ENCODE results near the gene HPS4. TPM values are rescaled to one million over a fixed set of nuclear protein-coding genes. Genes with fewer than 3 reads are reported as not detected.

HPS4 gene
- total RNA-seq, 1 donor from 2014 or later, result 35.3 TPM

DNA sequence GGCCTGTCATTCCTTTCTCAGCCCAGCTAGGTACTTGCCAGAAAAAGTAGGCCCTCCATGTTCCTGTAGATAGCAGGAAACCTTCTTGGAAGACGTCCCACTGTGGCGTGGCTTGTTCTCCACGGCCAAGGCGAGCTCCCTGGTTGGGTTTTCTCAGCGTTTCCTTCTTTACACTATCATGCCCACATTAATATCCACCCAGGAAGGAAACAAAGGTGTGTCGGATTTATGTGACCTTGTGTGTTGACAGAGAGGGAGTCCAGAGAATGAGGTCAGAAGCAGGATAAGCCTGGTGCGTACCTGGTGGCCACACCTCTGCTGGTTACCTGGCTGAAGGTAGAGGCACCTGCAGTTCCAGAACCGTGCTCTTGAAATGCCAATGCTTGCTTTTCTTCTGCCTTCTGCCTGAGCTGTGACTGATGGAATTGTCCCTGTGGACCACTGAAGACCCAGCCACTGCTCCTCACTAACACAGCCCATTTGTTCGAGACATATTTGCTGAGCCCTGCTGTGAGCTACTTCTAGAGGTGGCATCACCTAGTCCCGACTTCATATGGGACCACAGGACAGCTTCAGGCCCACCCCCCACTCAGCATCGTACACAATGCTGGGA, 46.6 kb downstream of the HPS4 start:
- H3K4me3 ChIP-seq (ENCODE audit: low read depth, low read length), result no peak overlapping the region
- DNase-seq (ENCODE audit: low read depth), result no peak
- no peak for TF ChIP-seq CTCF (conservative IDR thresholded peaks at IDR 0.05; ENCODE audit: low read depth, low read length)

- no peak for TF ChIP-seq CTCF (conservative IDR thresholded peaks at IDR 0.05; ENCODE audit: low read depth, low read length)
- H3K4me3 ChIP-seq (ENCODE audit: low read depth, low read length), result no peak overlapping the region
- no peak for DNase-seq (ENCODE audit: low read depth)
Observed at GRCh38 chr22:26435327-26436093, 48.1 kb downstream of the HPS4 start.

GRCh38 chr22:26433805-26434204, 49.8 kb downstream of the HPS4 start:
- DNase-seq (ENCODE audit: low read depth), result no peak
- no peak for TF ChIP-seq CTCF (conservative IDR thresholded peaks at IDR 0.05; ENCODE audit: low read depth, low read length)
- H3K4me3 ChIP-seq (ENCODE audit: low read depth, low read length), result no peak overlapping the region

GRCh38 chr22:26432619-26433311, 50.8 kb downstream of the HPS4 start:
- no peak overlapping the region for H3K4me3 ChIP-seq (ENCODE audit: low read depth, low read length)
- no peak for TF ChIP-seq CTCF (conservative IDR thresholded peaks at IDR 0.05; ENCODE audit: low read depth, low read length)
- DNase-seq (ENCODE audit: low read depth), result no peak

DNA sequence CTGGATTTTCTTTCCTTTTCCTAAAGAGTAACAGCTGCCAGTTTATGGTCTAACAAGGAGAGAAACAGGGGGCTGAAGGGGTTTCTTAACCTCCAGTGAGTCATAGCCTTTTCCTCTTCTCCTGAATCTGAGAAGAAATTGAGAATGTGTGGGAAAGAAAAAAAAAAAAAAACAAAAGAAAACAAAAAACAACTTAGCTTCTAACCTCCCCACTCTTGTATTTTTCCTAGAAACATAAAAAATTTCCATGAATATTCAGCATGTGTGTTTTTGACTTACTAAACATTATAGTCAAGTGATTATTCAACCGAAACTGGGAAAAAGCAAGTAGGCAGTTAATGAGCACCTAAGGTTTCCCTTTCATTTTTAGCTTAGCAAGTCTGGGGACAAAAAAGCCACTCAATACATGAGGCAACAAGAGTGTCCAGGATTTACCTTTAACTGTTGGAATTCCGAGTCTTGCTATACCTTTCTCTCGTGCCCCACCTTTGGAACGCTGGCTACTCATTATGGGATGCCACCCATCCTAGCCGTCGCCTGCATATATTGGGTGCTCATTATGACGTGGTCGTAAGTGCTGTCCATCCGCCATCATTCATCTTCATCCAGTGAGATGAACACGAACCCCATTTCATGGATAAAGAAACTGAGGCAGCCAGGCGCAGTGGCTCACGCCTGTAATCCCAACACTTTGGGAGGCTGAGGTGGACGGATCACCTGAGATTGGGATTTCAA, 52.2 kb downstream of the HPS4 start:
- peak; percentile 25 for DNase-seq (ENCODE audit: low read depth)
- H3K4me3 ChIP-seq (ENCODE audit: low read depth, low read length), result no peak overlapping the region
- no peak for TF ChIP-seq CTCF (conservative IDR thresholded peaks at IDR 0.05; ENCODE audit: low read depth, low read length)

- no peak for DNase-seq (ENCODE audit: low read depth)
- H3K4me3 ChIP-seq (ENCODE audit: low read depth, low read length), result no peak overlapping the region
- no peak for TF ChIP-seq CTCF (conservative IDR thresholded peaks at IDR 0.05; ENCODE audit: low read depth, low read length)
Observed at GRCh38 chr22:26430600-26430999, 53.0 kb downstream of the HPS4 start.
